Activated T-helper 1 cell treated with Interleukin-2 at 50 U/mL for 16 hours (primary cell): ENCODE results near the gene C17orf78.
"Not testable (repeated sequence)": the region's sequence is repeated elsewhere in the genome, so short reads cannot be mapped to it uniquely, and the experiment has no call there.

Source experiments
- DNase-seq: peaks from one replicate; pipeline ENCODE4 v3.0.0-alpha.2; 2020; ENCODE audit warnings: low read depth

C17orf78 gene

GRCh38 chr17:37386462-37386861 is 10.7 kb downstream of the C17orf78 start:
- no peak for DNase-seq

GRCh38 chr17:37388266-37388665 is 12.5 kb downstream of the C17orf78 start:
- DNase-seq = no peak

GRCh38 chr17:37389160-37389559 is 13.4 kb downstream of the C17orf78 start:
- DNase-seq = no peak

GRCh38 chr17:37391146-37391545 is 15.4 kb downstream of the C17orf78 start:
- no peak for DNase-seq

- no peak for DNase-seq
These were observed 16.3 kb downstream of the C17orf78 start for GRCh38 chr17:37392024-37392590.

GRCh38 chr17:37393352-37393751 is 17.6 kb downstream of the C17orf78 start:
- no peak for DNase-seq

GRCh38 chr17:37399265-37399803 is 23.5 kb downstream of the C17orf78 start:
- no peak for DNase-seq

- no peak for DNase-seq
These were observed 24.7 kb downstream of the C17orf78 start for GRCh38 chr17:37400505-37400904.

GRCh38 chr17:37405522-37405921 is 29.7 kb downstream of the C17orf78 start:
- not testable (repeated sequence) for DNase-seq

GRCh38 chr17:37405955-37406634 is 30.3 kb downstream of the C17orf78 start:
- DNase-seq = no peak

- DNase-seq = peak; percentile 63
These were observed 31.1 kb downstream of the C17orf78 start, which contains the start of the genes ACACA and TADA2A for GRCh38 chr17:37406635-37407461. Gene ACACA, minus strand, starts transcription at chr17:37406836. Its CDS starts 537 bp downstream, at chr17:37406299. Gene TADA2A, plus strand, starts transcription at chr17:37406886. Its CDS starts 4,480 bp downstream, at chr17:37411366.

GRCh38 chr17:37408145-37408479 is 32.3 kb downstream of the C17orf78 start:
- not testable (repeated sequence) for DNase-seq

GRCh38 chr17:37410357-37410756 is 34.6 kb downstream of the C17orf78 start:
- no peak for DNase-seq

GRCh38 chr17:37413875-37414519 is 38.2 kb downstream of the C17orf78 start:
- DNase-seq = no peak

- DNase-seq = no peak
These were observed 42.1 kb downstream of the C17orf78 start for GRCh38 chr17:37417852-37418251.

- no peak for DNase-seq
These were observed 47.3 kb downstream of the C17orf78 start for GRCh38 chr17:37422971-37423625.

GRCh38 chr17:37425268-37425667 is 49.5 kb downstream of the C17orf78 start:
- DNase-seq = no peak

- DNase-seq = no peak
These were observed 53.3 kb downstream of the C17orf78 start for GRCh38 chr17:37429039-37429438.

GRCh38 chr17:37429453-37429852 is 53.7 kb downstream of the C17orf78 start:
- no peak for DNase-seq

- no peak for DNase-seq
These were observed 54.4 kb downstream of the C17orf78 start for GRCh38 chr17:37430051-37430627.

- no peak for DNase-seq
These were observed 56.9 kb downstream of the C17orf78 start for GRCh38 chr17:37432671-37433070.
